HG03066 (cell line): Measurements from ENCODE around the gene GSTP1.
"Not testable (repeated sequence)": the region's sequence is repeated elsewhere in the genome, so short reads cannot be mapped to it uniquely, and the experiment has no call there.

Source experiments
- ATAC-seq: cut with Tn5 transposase; IDR thresholded peaks from one replicate; pipeline ENCODE4 v1.9.1; 2021; ENCODE audit warnings: low read depth; ENCODE audit not compliant: unreplicated experiment

Gene GSTP1

GRCh38 chr11:67594480-67594879, 10.9 kb downstream of the GSTP1 start:
- ATAC-seq, result no peak

- no peak for ATAC-seq
Observed at GRCh38 chr11:67596753-67597300, 13.2 kb downstream of the GSTP1 start.

DNA sequence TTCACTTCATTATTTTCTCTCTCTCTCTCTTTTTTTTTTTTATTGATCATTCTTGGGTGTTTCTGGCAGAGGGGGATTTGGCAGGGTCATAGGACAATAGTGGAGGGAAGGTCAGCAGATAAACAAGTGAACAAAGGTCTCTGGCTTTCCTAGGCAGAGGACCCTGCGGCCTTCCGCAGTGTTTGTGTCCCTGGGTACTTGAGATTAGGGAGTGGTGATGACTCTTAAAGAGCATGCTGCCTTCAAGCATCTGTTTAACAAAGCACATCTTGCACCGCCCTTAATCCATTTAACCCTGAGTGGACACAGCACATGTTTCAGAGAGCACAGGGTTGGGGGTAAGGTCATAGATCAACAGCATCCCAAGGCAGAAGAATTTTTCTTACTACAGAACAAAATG, 13.8 kb downstream of the GSTP1 start:
- ATAC-seq, result not testable (repeated sequence)

DNA sequence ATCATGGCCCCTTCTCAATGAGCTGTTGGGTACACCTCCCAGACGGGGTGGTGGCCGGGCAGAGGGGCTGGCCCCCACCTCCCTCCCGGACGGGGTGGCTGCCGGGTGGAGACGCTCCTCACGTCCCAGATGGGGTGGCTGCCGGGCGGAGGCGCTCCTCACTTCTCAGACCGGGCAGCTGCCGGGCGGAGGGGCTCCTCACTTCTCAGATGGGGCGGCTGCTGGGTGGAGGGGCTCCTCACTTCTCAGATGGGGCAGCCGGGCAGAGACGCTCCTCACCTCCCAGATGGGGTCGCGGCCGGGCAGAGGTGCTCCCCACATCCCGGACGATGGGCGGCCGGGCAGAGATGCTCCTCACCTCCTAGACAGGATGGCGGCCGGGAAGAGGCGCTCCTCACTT, 14.4 kb downstream of the GSTP1 start:
- ATAC-seq, result not testable (repeated sequence)

- no peak for ATAC-seq
Observed at GRCh38 chr11:67599149-67599548, 15.5 kb downstream of the GSTP1 start.

DNA sequence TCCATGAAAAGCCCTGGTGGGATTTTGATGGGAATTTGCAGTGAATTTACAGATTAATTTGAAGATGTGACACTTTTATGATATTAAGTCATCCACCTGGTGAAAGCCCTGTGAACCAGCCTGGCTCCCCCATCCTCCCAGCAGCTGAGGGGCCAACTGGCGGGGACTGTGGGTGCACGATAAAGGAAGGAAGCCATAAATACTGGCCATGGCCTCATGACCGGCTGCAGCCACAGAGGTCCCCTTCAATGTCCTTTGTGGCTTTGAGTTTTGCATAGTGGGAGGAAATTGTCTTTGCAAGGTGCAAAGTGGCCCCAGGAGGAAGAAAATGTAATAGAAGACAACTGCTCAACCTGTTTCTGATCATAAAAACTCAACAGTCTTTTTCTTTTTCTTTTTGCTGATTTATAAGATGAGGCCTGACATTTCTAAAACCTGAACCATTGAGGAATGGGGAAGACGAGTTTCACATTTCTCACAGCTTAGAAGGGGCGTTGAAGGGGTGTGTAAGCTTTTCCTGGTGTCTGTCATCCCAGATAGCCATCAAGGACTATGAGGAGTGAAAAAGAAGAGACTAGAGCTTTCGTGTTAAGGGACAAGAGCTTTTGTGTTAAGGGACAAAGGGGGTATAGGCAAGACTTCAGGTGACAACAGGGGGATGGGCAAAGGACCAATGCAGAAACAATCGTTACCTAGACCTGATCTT, 16.9 kb downstream of the GSTP1 start:
- peak; percentile 76 for ATAC-seq

DNA sequence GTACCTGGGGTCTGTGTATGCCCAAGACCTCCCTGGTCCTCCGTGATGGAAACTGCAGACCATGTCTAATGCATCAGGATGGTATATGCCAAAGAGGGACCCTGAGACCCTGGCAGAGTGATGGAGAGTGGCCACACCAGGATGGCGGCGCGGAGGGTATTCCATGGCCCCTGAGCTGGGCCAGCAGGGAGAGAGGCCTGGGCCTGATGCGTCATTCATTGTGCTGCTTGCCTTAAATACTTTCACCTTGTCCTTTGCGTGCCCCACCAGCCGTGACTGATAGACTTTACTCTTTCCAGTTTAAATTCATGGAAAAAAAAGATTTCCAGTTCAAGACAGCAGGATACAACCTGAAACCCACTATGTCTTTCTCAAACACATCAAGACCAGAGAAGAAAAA, 17.5 kb downstream of the GSTP1 start:
- no peak for ATAC-seq

GRCh38 chr11:67604119-67604518, 20.5 kb downstream of the GSTP1 start:
- ATAC-seq, result not testable (repeated sequence)

GRCh38 chr11:67604815-67605214, 21.2 kb downstream of the GSTP1 start:
- no peak for ATAC-seq

- no peak for ATAC-seq
Observed at GRCh38 chr11:67605231-67606011, 21.8 kb downstream of the GSTP1 start.

DNA sequence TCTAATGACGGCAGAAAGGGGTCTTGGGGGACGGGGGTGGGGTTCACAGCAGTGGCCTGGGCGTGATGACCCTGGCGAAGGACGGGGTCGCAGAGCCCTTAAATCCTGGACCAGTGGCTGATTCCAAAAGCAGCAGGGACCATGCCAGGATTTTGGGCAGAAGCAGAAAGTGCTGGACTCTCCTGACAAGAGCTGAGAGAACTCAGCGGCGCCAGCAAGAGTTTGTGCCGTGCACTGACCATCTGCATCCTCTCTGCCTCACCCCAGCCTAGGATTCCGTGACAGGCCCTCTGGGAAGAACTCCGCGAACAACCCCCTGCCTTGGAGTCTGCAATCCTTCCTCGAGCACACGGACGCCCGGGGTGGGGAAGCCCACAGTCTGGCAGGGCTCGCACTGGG, 22.5 kb downstream of the GSTP1 start:
- no peak for ATAC-seq

- ATAC-seq, result peak; percentile 77
Observed at GRCh38 chr11:67606492-67607295, 23.1 kb downstream of the GSTP1 start, which contains the start of gene NDUFV1. Gene NDUFV1, plus strand, starts transcription at chr11:67606936. Its CDS starts 69 bp downstream, at chr11:67607005.

GRCh38 chr11:67607507-67607906, 23.9 kb downstream of the GSTP1 start:
- no peak for ATAC-seq

- ATAC-seq, result no peak
Observed at GRCh38 chr11:67608486-67608885, 24.9 kb downstream of the GSTP1 start.

GRCh38 chr11:67609316-67609715, 25.7 kb downstream of the GSTP1 start:
- no peak for ATAC-seq

- ATAC-seq, result no peak
Observed at GRCh38 chr11:67610302-67610868, 26.8 kb downstream of the GSTP1 start.

DNA sequence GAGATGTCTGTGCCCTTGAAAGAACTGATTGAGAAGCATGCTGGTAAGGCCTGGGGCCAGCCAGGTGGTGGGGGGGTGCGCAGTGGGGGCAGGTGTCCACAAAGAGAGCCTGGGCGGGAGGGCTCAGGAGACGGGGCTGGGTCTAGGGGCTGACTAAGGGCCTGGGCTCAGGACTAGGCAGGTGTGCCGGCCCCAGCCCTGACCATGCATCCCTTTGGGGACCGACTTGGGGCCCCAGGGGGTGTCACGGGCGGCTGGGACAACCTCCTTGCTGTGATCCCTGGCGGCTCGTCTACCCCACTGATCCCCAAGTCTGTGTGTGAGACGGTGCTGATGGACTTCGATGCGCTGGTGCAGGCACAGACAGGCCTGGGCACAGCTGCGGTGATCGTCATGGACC, 27.6 kb downstream of the GSTP1 start:
- ATAC-seq, result no peak

DNA sequence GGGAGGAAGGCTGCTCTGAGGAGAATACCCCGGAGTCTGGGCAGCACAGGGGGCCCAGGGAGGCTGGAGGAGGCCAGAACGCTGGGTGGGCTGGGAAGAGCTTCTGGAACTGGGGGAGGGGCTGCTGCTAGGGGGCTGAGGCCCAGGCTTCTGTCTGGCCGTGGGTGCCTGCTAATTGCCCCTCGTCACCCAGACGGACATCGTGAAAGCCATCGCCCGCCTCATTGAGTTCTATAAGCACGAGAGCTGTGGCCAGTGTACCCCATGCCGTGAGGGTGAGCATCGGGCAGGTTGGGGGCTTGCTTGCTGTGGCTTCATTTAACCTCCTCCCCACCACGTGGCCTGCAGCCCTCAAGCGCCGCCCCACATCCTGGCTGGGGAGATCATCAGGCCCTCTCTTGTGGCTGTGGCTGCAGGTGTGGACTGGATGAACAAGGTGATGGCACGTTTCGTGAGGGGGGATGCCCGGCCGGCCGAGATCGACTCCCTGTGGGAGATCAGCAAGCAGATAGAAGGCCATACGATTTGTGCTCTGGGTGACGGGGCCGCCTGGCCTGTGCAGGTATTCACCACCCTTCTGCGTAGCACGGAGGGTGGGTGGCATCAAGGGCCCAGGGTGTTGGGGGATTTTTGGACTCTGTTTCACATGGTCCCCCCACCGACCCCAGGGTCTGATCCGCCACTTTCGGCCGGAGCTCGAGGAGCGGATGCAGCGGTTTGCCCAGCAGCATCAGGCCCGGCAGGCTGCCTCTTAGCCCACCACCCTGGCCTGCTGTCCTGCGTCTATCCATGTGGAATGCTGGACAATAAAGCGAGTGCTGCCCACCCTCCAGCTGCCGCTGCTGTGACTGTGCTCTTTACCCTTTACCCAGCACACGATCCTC, 28.3 kb downstream of the GSTP1 start:
- no peak for ATAC-seq

GRCh38 chr11:67612751-67613150, 29.1 kb downstream of the GSTP1 start:
- no peak for ATAC-seq
